SK-N-DZ (cell line): ENCODE data around the gene PIGT.

Source experiments
- DNase-seq: peaks from one replicate; pipeline ENCODE4 v3.0.0-alpha.2; 2015; ENCODE audit warnings: low spot score

PIGT gene

DNA sequence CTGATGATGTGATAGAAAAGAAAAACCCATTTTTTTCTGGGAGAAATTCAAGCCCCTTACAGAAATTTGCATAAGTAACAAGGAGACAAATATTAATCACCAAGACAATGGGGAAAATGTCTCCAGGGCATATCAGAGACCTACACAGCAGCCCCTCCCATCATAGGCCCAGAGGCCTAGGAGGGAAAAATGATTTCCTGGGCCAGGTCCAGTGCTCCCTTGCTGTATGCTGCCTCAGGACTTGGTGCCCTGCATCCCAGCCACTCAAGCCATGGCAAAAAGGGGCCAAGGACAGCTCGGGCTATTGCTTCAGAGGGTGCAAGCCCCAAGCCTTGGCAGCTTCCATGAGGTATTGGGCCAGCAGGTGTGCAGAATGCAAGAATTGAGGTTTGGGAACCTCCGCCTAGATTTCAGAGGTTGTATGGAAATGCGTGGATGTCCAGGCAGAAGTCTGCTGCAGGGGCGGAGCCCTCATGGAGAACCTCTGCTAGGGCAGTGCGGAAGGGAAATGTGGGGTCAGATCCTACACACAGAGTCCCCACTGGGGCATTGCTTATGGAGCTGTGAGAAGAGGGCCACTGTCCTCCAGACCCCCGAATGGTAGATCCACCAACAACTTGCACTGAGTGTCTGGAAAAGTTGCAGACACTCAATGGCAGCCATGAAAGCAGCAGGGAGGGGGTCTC lies 15.5 kb upstream of the PIGT start:
- DNase-seq, result no peak

DNA sequence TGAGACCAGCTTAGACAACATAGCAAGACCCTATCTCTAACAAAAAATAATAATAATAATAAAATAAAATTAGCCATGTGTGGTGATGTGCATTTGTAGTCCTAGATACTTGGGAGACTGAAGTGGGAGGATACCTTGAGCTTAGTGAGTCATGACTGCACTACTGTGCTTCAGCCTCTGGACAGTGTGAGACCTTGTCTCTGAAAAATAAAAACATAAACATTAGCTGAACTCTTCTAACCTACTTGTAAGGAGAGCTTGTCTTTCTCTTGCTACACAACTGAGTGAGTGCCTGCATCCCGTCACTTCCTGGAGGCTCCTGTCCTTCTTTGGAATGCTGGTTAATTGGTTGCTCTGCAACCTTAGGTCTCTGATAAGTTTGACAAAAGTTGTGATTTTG lies 13.0 kb upstream of the PIGT start:
- DNase-seq, result no peak

GRCh38 chr20:45404438-45404837 lies 11.5 kb upstream of the PIGT start:
- no peak for DNase-seq

DNA sequence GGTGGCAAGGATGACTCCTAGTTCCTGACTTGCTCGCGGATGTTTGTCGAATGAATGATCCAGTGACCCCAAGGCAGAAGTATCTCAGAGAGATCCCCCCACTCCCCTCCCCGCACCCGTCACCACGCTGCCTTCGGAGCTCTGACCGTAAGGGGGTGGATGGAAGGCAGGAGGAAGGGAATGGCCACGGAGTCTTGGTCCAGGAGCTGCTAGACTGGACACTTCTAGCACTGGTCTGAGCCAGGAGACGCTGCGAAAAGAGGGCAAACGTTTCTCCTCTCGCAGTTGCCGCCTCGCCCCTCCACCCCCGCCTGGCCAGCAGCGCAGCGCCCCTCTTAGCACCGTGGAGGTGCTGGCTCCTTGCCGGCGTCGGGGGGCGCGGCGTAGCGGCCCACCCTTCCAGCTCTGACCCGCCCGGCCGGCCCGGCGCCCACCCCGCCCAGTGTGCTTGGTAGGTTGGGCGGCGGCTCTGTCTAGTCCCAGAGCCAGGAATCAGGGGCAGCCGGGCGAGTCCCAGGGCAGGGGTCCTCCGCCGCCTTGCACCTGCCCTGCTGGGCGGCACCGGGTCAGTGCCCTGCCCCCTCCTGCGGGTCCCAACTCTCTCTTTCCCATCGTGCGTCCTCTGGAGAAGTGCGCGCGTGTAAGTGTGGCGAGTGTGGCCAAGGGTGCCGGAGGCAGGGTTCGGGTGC lies 10.2 kb upstream of the PIGT start:
- DNase-seq, result peak; percentile 31

DNA sequence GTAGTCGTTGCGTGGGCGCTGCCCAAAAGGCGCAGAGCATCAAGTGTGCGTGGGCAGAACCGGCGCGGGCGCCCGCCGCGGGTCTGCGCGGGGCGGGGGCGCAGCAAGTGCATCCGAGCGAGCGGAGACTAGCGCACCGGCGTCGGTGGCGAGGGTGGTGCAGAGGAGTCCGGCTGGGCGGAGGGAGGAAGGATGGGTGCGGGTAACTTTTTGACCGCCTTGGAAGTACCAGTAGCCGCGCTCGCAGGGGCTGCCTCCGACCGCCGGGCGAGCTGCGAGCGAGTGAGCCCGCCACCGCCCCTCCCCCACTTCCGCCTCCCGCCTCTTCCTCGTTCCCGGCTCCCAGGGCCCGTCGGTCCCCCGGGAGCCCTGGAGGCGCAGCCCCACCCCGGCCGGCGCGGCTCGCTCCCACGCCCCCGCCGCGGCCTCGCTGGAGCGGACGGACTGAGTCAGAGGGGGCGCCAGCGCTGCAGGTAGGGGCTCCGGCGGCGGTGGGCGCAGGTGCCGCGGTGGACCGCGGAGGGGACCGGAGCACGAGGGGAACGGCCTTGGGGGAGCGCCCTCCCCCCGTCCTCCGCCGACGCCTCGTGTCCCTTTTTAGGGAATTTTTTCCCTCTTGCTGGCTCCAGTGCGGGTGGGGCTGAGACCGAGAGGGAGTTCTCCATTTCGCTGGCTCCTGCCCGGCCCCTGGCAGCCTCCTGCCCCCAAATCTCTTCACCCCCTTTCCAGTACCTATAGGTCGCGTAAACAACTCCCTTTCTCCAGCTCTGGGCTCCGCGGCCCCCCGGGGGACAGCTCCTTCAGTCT lies 9.5 kb upstream of the PIGT start:
- DNase-seq, result peak; percentile 72

DNA sequence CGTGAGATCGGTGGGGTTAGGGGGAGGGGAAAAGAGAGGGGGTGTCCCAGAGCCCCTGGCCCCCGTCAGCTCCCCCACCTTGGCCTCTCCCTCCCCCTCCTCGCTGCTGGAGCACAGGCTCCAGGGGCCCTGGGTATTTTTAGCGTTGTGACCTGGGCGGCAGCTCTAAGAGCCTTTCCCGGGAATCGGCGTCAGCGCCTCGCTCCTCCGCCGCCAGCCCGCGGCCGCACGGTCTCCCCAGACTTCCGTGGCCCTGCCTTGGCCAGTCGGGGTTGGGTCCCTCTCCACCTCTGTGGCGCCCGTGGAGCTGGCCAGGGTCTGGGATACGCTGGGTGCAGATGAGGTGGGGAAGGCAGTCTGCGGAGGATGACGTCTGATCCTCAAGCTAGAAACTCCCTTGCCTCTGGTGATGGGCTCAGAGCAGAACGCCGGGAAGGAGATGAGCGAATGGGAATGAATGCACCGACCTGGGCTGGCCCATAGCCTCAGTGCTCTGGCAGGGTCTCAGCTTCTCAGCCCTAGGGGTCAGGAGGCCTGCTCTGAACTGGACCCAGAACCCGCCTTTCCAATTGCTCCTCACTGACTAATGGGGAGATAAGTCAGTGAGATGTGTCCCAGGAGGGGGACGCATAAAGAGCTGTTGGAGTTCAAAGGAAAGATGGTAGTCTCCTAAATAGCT lies 8.7 kb upstream of the PIGT start:
- peak; percentile 58 for DNase-seq

- DNase-seq, result no peak
Measured at GRCh38 chr20:45407783-45408645, 7.9 kb upstream of the PIGT start, which contains the start of gene DBNDD2. Gene DBNDD2 (plus strand): TSS chr20:45408289. CDS start chr20:45408468, 179 bp downstream.

DNA sequence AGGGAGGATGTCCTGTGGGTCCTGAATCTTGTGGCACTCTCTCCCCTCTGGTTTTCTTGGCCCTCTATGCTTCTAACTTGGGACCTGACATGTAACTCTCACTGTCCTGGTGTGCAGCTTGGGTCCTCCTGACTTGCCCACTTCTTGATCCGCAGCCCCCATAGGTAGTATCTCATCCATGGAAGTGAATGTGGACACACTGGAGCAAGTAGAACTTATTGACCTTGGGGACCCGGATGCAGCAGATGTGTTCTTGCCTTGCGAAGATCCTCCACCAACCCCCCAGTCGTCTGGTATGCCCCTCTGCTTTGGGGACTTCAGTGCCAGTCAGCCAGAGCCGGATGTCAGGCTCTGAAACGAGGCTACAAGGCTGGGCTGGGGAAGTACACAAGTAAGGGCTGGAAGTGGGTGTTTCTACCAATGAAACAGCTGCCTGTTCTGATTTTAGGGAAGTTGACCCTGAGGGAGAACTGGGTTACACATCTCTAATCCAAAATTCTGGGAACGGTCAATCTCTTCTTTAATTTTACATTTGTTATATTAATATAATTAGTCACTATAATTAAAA lies 7.2 kb upstream of the PIGT start:
- DNase-seq, result no peak

GRCh38 chr20:45409521-45410272 lies 6.2 kb upstream of the PIGT start:
- DNase-seq, result no peak

DNA sequence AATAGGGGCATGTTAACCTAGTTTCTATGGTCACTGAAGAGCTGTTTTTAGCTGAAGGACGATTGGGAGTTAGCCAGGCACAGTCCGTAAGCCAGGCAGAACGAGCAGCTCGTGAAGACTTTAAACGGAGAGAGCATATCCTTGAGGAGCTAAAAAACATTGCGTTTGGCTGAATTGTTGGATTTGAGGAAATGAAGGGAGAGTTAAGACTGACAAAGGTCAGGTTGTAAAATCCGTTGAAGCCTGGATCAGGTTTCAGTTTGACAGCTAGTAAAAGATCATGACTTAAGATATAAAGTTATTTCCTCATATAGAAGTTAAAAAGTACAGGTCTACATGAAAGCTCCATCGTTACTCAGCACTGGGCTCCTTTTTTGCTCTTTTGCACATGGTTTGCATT lies 5.1 kb upstream of the PIGT start:
- no peak for DNase-seq

DNA sequence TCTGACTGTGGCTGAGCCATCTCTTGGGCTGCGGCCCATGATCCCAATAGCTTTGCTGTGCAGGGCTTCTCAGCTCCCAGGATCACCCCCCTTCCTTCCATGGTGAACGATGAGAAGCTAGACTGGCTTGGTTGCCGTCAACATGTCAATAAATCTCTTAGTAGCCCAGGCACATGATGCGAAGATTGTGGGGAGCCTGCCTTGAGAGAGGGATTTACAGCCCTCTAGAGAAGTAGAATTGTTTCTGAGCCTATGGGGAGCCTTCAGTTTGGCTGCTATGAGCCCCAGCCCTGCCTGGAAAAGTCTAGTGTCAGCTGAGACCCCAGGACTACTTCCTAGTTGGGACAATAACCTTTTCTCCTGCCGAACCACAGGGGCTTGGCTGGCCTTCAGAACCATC lies 3.3 kb upstream of the PIGT start:
- DNase-seq, result no peak

DNA sequence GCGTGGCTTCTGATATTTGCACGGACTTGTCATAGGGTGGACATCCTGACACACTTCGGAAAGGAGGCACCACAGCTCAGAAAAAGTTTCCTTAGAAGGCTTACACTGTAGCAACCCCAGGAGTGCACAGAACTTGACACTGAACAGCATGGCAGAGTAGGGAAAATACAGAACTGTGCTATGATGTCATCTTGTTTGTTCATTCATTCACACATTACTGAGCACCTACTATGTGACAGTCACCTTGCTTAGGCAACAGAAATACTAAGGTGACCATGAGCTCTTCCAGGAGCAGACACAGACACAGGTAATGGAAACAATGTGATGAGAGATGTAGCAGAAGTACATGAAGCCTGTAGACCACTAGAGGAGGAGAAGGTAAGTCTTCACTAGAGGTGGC lies 2.5 kb upstream of the PIGT start:
- no peak for DNase-seq

DNA sequence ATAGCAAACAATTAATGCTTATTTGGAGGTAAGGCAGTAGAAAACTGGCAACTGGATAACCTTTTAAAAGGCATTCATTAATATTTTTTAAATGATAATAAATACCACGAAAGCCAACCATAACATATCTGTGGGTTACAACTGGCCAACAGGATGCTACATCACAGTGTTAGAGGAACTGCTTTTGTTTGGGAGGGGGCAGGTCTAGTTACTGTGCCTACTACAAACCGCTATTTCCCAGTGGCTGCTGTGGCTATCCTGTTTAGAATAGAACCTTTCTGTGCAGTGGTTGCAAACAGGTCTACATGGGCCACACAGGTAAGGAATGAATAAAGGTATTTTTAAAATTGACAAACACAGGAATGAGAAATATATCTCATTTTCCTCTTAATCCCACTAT lies 976 bp downstream of the PIGT start:
- no peak for DNase-seq

- DNase-seq, result no peak
Measured at GRCh38 chr20:45419188-45420091, 3.5 kb downstream of the PIGT start.

GRCh38 chr20:45420125-45420524 lies 4.2 kb downstream of the PIGT start:
- DNase-seq, result no peak

DNA sequence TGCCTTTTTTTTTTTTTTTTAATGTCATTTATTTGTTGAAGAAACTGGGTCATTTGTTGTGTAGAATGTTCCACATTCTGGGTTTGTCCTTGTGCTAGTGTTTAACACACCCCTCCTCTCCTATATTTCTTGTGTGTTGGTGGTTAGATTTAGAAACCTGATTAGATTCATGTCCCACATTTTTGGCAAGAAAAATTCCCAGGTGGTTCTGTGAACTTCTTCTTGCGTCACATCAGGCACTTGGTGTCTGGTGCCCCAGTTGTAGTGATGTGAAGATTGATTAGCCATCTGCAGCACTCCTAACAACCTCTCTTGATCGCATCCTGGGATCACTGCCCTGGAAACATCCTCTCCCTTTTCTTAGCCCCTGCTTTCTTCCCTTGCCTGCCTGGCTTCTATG lies 7.8 kb downstream of the PIGT start:
- DNase-seq, result no peak

- DNase-seq, result no peak
Measured at GRCh38 chr20:45425561-45425960, 9.6 kb downstream of the PIGT start.

DNA sequence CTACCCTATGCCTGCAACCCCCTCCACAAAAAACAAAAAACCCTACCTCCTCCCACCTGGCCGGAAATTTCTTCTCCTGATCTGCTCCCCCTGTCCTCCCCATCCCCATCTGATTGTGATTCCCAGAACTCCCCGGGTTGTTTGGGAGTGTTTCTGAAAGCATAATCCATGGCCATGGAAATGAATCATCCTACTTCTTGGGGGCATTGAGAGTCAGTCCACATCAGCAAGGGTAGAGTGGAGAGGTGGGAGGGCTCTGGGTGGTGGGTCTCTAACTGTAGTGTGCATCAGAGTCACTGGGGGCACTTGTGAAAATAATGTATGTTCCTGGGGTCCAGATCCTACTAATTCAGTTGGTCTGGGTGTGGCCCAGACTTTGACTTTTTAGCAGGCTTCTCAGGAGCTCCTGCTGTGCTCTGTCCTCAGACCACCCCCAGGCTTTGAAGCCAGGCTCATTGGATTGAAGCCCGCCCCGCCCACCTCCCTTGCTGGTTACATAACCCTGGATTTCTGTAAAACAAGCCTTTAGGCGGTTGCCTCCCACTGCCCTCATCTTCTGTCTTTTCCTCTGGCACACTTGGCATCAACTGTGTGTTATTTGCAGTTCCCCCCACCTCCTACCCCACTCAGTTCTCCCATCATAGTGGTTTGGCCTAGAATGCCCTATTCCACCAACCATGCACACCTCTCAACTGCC lies 10.5 kb downstream of the PIGT start:
- no peak for DNase-seq
